Endometrial microvascular endothelial cells (primary cell): ENCODE data around the gene HNRNPF. TPM values are rescaled to one million over a fixed set of nuclear protein-coding genes. Genes with fewer than 3 reads are reported as not detected.
"Not testable (repeated sequence)": the region's sequence is repeated elsewhere in the genome, so short reads cannot be mapped to it uniquely, and the experiment has no call there.

ENCODE experiments used
- in situ Hi-C: cut with HindIII; loops from 2 replicates; pipeline ENCODE4 v1.10.0; 2017; ENCODE audit warnings: low sequenced_read_pairs, low pct_unique_long_range_greater_than_20kb; ENCODE audit errors: inconsistent ontology term
- total RNA-seq: library from RNA; depleted of rRNA; stranded (reverse); fragments of >200 nt; gene quantifications from one replicate; pipeline ENCODE4 v1.2.3, GENCODE V29; 2015; ENCODE audit errors: inconsistent ontology term

The HNRNPF gene, protein sequence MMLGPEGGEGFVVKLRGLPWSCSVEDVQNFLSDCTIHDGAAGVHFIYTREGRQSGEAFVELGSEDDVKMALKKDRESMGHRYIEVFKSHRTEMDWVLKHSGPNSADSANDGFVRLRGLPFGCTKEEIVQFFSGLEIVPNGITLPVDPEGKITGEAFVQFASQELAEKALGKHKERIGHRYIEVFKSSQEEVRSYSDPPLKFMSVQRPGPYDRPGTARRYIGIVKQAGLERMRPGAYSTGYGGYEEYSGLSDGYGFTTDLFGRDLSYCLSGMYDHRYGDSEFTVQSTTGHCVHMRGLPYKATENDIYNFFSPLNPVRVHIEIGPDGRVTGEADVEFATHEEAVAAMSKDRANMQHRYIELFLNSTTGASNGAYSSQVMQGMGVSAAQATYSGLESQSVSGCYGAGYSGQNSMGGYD
- 235 TPM for total RNA-seq

GRCh38 chr10:43408710-43409384 lies at the start of gene HNRNPF:
Gene HNRNPF, minus strand, starts transcription at chr10:43409186. Its CDS starts 21,302 bp downstream, at chr10:43387884.
- in situ Hi-C loops: no loop called here

DNA sequence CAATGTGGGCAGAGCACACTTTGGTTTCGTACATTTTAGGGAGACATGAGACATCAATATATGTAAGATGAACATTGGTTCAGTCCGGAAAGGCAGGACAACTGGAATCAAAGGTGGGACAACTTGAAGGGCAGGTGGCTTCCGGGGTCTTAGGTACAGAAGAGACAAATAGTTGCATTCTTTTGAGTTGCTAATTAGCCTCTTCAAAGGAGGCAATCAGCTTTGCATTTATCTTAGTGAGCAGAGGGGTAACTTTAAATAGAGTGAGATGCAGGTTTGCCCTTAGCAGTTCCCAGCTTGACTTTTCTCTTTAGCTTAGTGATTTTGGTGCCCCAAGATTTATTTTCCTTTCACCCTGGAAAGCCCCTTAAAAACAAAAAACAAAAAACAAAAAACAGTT lies 49.2 kb upstream of the HNRNPF start:
- in situ Hi-C loops: no loop called here

DNA sequence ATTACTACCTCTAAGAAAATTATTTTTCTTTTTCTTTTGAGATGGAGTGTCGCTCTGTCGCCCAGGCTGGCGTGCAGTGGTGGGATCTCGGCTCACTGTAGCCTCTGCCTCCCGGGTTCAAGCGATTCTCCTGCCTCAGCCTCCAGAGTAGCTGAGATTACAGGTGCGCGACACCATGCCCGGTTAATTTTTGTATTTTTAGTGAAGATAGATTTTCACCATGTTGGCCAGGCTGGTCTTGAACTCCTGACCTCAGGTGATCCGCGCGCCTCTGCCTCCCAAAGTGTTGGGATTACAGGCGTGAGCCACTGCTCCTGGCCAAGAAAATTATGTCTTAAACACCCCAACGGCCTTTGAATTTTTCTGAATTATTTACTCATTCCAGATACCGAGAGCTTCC lies 47.6 kb upstream of the HNRNPF start:
- in situ Hi-C loops: not testable (repeated sequence)

GRCh38 chr10:43454025-43454424 lies 45.0 kb upstream of the HNRNPF start:
- in situ Hi-C loops: not testable (repeated sequence)

GRCh38 chr10:43453266-43453831 lies 44.4 kb upstream of the HNRNPF start:
- in situ Hi-C loops: no loop called here

GRCh38 chr10:43452356-43452914 lies 43.4 kb upstream of the HNRNPF start:
- in situ Hi-C loops: no loop called here

DNA sequence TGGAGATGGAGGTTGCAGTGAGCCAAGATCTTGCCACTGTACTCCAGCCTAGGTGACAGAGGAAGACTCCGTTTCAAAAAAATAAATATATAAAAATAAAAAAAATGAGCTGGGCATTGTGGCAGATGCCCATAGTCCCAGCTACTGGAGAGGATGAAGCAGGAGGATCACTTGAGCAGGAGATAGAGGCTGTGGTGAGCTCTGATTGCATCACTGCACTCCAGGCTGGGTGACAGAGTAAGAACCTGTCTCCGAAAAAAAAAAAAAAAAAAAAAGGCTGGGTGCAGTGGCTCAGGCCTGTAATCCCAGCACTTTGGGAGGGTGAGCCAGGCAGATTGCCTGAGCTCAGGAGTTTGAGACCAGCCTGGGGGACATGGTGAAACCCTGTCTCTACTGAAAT lies 39.8 kb upstream of the HNRNPF start:
- in situ Hi-C loops: no loop called here

GRCh38 chr10:43446219-43447017 lies 37.4 kb upstream of the HNRNPF start:
- in situ Hi-C loops: not testable (repeated sequence)

DNA sequence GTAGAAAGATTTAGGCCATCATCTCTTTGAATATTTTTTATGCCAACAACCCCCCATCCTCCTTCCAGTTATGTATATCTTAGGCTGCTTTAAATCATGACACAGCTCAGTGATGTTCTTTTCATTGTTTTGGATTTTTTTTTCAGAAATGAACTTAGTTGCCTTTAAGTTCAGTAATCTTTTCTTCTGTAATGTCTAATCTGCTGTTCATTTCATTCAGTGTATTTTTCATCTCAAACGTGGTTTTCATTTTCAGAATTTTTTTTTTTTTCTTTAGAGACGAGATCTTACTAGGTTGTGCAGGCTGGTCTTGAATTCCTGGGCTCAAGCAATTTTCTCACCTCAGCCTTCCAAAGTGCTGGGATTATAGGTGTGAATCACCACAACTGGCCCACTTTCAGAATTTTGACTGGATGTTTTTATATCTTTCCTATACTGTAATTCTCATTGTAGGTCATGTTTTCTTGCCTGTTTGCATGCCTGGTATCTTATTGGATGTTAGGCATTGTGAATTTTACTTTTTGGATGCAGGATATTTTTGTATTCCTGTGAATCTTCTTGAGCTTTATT lies 36.0 kb upstream of the HNRNPF start:
- in situ Hi-C loops: no loop called here

DNA sequence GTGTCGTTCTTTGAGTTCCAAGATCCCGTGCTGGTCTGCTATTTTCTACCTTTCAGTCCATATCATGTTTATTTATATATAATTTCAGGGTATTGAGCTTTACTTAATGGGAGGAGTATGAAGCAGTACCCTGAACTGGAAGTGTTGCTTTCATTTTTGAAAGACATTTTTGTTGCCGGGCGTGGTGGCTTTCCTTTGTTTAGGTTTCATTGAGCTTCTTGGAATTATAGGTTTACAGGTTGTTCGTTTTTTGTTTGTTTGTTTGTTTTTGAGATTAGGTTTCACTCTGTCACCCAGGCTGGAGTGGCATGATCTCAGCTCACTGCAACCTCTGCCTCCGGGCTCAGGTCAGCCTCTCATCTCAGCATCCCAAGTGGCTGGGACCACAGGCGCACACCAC lies 35.3 kb upstream of the HNRNPF start:
- in situ Hi-C loops: no loop called here

DNA sequence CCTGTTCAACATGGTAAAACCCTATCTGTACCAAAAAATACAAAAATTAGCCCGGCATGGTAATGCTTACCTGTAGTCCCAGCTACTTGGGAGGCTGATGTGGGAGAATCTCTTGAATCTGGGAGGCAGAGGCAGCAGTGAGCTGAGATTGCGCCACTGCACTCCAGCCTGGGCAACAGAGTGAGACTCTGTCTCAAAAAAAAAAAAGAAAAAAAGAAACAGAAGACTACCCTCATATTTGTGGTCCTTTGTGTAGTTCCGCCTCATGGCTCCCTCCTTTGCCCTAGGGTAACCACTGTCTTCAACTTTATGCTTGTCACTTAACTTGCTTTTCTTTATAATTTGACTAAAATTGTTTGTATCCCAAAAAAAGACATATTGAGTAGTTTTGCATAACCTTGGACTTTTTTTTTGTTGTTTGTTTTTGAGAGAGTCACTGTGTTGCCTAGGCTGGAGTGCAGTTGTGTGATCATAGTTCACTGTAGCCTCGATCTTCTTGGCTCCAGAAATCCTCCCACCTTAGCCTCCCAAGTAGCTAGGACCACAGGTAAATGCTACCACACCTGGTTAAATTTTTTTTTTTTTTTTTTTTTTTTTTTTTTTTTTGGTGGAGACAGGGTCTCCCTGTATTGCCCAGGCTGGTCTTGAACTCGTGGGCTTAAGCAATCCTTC lies 31.6 kb upstream of the HNRNPF start:
- in situ Hi-C loops: no loop called here

DNA sequence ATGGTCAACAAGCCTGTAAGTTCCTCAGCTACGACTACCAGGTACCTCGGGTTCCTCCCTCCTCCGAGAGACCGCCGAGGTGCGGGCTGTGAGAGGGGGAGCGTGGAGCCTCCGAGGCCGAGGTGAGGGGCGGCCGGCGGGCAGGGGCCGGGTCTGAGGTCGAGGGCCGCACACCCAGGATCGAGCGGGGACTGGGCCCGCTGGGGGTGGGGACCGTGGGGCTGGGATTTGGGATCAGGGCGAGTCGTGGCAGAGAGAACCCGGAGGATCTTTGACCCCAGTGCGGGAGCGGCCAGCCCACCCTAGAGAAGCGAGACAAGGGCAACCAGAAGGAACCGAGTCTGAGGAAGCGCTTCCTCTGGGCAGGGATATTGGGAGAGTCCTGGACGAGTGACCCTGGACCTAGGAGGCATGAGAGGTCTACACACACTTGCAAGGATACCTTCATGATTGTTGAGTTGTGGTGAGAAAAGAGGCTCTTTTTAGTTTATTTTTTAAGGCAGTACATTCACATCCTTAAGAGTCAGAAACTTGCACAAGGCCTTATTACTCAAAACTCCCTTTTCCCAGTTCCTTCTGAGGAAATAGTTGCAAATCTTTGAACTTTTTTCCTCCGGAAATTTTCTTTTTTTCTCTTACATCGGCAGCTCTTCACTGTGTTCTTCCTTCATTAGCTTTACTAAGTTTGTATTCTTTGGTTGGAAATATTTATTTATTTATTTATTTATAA lies 28.3 kb upstream of the HNRNPF start:
- in situ Hi-C loops: no loop called here

GRCh38 chr10:43436291-43437140 lies 27.5 kb upstream of the HNRNPF start, which contains the start of gene ZNF487:
Gene ZNF487, plus strand, starts transcription at chr10:43437111. Its CDS starts 38,703 bp downstream, at chr10:43475814.
- in situ Hi-C loops: no loop called here

DNA sequence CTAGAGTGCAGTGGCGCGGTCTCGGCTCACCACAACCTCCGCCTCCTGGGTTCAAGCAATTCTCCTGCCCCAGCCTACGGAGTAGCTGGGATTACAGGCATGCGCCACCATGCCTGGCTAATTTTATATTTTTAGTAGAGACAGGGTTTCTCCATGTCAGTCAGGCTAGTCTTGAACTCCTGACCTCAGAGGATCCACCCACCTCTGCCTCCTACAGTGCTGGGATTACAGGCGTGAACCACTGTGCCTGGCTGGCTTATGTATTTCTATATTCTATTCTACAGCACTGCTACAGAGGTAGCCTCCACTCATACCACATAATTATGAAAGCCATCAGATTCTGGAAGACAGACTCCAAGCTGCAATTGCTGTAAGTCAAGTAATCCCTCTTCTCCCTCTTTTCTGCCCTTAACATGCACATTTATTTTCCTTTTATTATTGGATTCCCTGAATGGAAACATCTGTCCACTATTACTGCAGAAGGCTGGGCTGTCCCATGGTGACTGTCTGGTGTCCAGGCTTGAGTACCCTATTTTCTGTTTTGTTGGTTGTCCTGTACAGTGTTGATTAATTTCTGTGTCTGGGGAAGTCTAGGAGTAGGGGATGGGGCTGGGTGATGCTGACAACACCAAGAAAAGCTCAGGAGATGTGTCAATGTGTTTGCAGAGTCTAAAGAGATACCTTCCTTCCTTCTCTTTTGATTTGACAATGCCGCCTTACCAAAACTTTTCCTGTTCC lies 22.1 kb upstream of the HNRNPF start:
- in situ Hi-C loops: no loop called here

- in situ Hi-C loops: no loop called here
Observed at GRCh38 chr10:43427166-43427825, 18.3 kb upstream of the HNRNPF start.
